Progenitor cell of endocrine pancreas (in vitro differentiated cells): ENCODE results near the gene CEACAM5. TPM values are rescaled to one million over a fixed set of nuclear protein-coding genes. Genes with fewer than 3 reads are reported as not detected.
"Not testable (repeated sequence)": the region's sequence is repeated elsewhere in the genome, so short reads cannot be mapped to it uniquely, and the experiment has no call there.

Source experiments
- DNase-seq: peaks from one replicate; pipeline ENCODE4 v3.0.0; 2021; ENCODE audit warnings: low spot score; ENCODE audit not compliant: unreplicated experiment
- H3K27ac Mint-ChIP-seq: 2 replicates; pipeline ENCODE4 v1.8.0; 2021; ENCODE audit warnings: mild to moderate bottlenecking, moderate library complexity, mixed read lengths
- H3K27me3 Mint-ChIP-seq: 2 replicates; pipeline ENCODE4 v1.8.0; 2021; ENCODE audit warnings: mixed read lengths
- H3K36me3 Mint-ChIP-seq: 2 replicates; pipeline ENCODE4 v1.8.0; 2022; ENCODE audit warnings: mixed read lengths; ENCODE audit not compliant: insufficient read depth
- H3K4me1 Mint-ChIP-seq: 2 replicates; pipeline ENCODE4 v1.8.0; 2021; ENCODE audit warnings: low read depth, mixed read lengths
- H3K4me3 Mint-ChIP-seq: 2 replicates; pipeline ENCODE4 v1.8.0; 2021; ENCODE audit warnings: low read depth, mild to moderate bottlenecking, moderate library complexity, mixed read lengths
- H3K9me3 Mint-ChIP-seq: 2 replicates; pipeline ENCODE4 v1.8.0; 2021; ENCODE audit warnings: low read depth, mixed read lengths
- total RNA-seq: library from RNA; stranded (reverse); gene quantifications from 2 replicates; pipeline ENCODE4 v1.2.1, GENCODE V29; 2021
- TF ChIP-seq, protein P1 (sequence below): fragments of 200-600 bp; sonication (generic); IDR thresholded peaks from one replicate; pipeline ENCODE4 v1.5.0; 2021; ENCODE audit warnings: antibody characterized with exemption, mild to moderate bottlenecking; ENCODE audit not compliant: unreplicated experiment

Gene CEACAM5
- total RNA-seq, 1 donor from 2014 or later = not detected

DNA sequence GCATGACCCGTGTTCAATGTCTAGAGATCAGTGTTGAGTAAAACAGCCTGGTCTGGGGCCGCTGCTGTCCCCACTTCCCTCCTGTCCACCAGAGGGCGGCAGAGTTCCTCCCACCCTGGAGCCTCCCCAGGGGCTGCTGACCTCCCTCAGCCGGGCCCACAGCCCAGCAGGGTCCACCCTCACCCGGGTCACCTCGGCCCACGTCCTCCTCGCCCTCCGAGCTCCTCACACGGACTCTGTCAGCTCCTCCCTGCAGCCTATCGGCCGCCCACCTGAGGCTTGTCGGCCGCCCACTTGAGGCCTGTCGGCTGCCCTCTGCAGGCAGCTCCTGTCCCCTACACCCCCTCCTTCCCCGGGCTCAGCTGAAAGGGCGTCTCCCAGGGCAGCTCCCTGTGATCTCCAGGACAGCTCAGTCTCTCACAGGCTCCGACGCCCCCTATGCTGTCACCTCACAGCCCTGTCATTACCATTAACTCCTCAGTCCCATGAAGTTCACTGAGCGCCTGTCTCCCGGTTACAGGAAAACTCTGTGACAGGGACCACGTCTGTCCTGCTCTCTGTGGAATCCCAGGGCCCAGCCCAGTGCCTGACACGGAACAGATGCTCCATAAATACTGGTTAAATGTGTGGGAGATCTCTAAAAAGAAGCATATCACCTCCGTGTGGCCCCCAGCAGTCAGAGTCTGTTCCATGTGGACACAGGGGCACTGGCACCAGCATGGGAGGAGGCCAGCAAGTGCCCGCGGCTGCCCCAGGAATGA lies 1.5 kb upstream of the CEACAM5 start:
- DNase-seq = no peak
- TF ChIP-seq, protein P1, sequence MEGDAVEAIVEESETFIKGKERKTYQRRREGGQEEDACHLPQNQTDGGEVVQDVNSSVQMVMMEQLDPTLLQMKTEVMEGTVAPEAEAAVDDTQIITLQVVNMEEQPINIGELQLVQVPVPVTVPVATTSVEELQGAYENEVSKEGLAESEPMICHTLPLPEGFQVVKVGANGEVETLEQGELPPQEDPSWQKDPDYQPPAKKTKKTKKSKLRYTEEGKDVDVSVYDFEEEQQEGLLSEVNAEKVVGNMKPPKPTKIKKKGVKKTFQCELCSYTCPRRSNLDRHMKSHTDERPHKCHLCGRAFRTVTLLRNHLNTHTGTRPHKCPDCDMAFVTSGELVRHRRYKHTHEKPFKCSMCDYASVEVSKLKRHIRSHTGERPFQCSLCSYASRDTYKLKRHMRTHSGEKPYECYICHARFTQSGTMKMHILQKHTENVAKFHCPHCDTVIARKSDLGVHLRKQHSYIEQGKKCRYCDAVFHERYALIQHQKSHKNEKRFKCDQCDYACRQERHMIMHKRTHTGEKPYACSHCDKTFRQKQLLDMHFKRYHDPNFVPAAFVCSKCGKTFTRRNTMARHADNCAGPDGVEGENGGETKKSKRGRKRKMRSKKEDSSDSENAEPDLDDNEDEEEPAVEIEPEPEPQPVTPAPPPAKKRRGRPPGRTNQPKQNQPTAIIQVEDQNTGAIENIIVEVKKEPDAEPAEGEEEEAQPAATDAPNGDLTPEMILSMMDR = peak; percentile 10
- H3K36me3 Mint-ChIP-seq = peaks cover 2% of the 10 kb centered on the region
- no peak overlapping the region for H3K4me3 Mint-ChIP-seq
- H3K9me3 Mint-ChIP-seq = peaks cover 33% of the 10 kb centered on the region
- H3K27ac Mint-ChIP-seq = no peak overlapping the region
- H3K27me3 Mint-ChIP-seq = no peaks in the 10 kb centered on the region
- H3K4me1 Mint-ChIP-seq = no peaks in the 10 kb centered on the region

DNA sequence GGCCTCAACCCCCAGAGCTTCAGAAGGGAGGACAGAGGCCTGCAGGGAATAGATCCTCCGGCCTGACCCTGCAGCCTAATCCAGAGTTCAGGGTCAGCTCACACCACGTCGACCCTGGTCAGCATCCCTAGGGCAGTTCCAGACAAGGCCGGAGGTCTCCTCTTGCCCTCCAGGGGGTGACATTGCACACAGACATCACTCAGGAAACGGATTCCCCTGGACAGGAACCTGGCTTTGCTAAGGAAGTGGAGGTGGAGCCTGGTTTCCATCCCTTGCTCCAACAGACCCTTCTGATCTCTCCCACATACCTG lies 969 bp upstream of the CEACAM5 start:
- H3K36me3 Mint-ChIP-seq = peaks cover 2% of the 10 kb centered on the region
- H3K4me3 Mint-ChIP-seq = no peak overlapping the region
- DNase-seq = no peak
- TF ChIP-seq, protein P1 = no peak
- H3K4me1 Mint-ChIP-seq = no peaks in the 10 kb centered on the region
- peaks cover 38% of the 10 kb centered on the region for H3K9me3 Mint-ChIP-seq
- no peak overlapping the region for H3K27ac Mint-ChIP-seq
- H3K27me3 Mint-ChIP-seq = no peaks in the 10 kb centered on the region

DNA sequence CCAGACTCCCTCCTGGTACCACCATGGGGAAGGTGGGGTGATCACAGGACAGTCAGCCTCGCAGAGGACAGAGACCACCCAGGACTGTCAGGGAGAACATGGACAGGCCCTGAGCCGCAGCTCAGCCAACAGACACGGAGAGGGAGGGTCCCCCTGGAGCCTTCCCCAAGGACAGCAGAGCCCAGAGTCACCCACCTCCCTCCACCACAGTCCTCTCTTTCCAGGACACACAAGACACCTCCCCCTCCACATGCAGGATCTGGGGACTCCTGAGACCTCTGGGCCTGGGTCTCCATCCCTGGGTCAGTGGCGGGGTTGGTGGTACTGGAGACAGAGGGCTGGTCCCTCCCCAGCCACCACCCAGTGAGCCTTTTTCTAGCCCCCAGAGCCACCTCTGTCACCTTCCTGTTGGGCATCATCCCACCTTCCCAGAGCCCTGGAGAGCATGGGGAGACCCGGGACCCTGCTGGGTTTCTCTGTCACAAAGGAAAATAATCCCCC lies 505 bp upstream of the CEACAM5 start:
- TF ChIP-seq, protein P1 = no peak
- no peaks in the 10 kb centered on the region for H3K27me3 Mint-ChIP-seq
- H3K27ac Mint-ChIP-seq = no peak overlapping the region
- no peak for DNase-seq
- peaks cover 2% of the 10 kb centered on the region for H3K36me3 Mint-ChIP-seq
- peaks cover 41% of the 10 kb centered on the region for H3K9me3 Mint-ChIP-seq
- no peaks in the 10 kb centered on the region for H3K4me1 Mint-ChIP-seq
- no peak overlapping the region for H3K4me3 Mint-ChIP-seq

DNA sequence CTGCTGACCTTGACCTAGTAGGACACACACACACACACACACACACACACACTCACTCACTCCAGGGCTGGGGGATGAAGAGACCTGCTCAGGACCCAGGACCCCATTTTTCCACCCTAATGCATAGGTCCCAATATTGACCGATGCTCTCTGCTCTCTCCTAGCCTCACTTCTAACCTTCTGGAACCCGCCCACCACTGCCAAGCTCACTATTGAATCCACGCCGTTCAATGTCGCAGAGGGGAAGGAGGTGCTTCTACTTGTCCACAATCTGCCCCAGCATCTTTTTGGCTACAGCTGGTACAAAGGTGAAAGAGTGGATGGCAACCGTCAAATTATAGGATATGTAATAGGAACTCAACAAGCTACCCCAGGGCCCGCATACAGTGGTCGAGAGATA lies 1.1 kb downstream of the CEACAM5 start:
- H3K4me3 Mint-ChIP-seq, H3K36me3 Mint-ChIP-seq, H3K4me1 Mint-ChIP-seq, H3K27me3 Mint-ChIP-seq, H3K27ac Mint-ChIP-seq, DNase-seq: not testable (repeated sequence)
- H3K9me3 Mint-ChIP-seq = peaks cover 43% of the 10 kb centered on the region

GRCh38 chr19:41709951-41710645 lies 1.7 kb downstream of the CEACAM5 start:
- Mint-ChIP-seq H3K27ac (no peak overlapping the region), H3K27me3 (no peaks in the 10 kb centered on the region)
- no peak for DNase-seq

More at GRCh38 chr19:41709951-41710645, 1.7 kb downstream of the CEACAM5 start:
- TF ChIP-seq, protein P1 = no peak
- peaks cover 37% of the 10 kb centered on the region for H3K9me3 Mint-ChIP-seq
- H3K4me3 Mint-ChIP-seq = no peak overlapping the region
- no peaks in the 10 kb centered on the region for H3K4me1 Mint-ChIP-seq
- peaks cover 2% of the 10 kb centered on the region for H3K36me3 Mint-ChIP-seq
